Heart right ventricle (tissue), 16 donors: Measurements from ENCODE around the gene OPA1. TPM values are rescaled to one million over a fixed set of nuclear protein-coding genes. Genes with fewer than 3 reads are reported as not detected.

Experiments used
- ATAC-seq, 8 donors: fragments of 200-7000 bp; cut with Tn5 transposase; one replicate each; pipeline ENCODE4 v1.9.1; 2020; ENCODE audit warnings: mild to moderate bottlenecking in 8 of 8, moderate library complexity in 8 of 8, moderate number of reproducible peaks in 1 of 8
- DNase-seq, 2 donors: peaks; one replicate each; pipeline ENCODE4 v3.0.0-alpha.2; 2020
- H3K27ac ChIP-seq, 10 donors: fragments of 200-600 bp; sonication (generic) in 2 of 10; one replicate each; pipeline versions ENCODE4 v1.5.0 to v1.8.0; 2020 to 2022; ENCODE audit warnings: mild to moderate bottlenecking in 3 of 10
- H3K27me3 ChIP-seq, 7 donors: fragments of 200-600 bp; one replicate each; pipeline ENCODE4 v1.8.0; 2021 to 2022; ENCODE audit warnings: mild to moderate bottlenecking in 2 of 7
- H3K36me3 ChIP-seq, 9 donors: fragments of 200-600 bp; sonication (generic) in 1 of 9; one replicate each; pipeline versions ENCODE4 v1.5.0 to v1.8.0; 2020 to 2022; ENCODE audit warnings: mild to moderate bottlenecking in 2 of 9
- H3K4me1 ChIP-seq, 9 donors: fragments of 200-600 bp; sonication (generic) in 1 of 9; one replicate each; pipeline versions ENCODE4 v1.5.0 to v1.8.0; 2020 to 2022; ENCODE audit warnings: mild to moderate bottlenecking in 4 of 9
- H3K4me3 ChIP-seq, 10 donors: fragments of 200-600 bp; sonication (generic) in 2 of 10; one replicate each; pipeline versions ENCODE4 v1.5.0 to v1.8.0; 2020 to 2022; ENCODE audit warnings: mild to moderate bottlenecking in 7 of 10, moderate library complexity in 2 of 10
- H3K9me3 ChIP-seq, 11 donors: fragments of 200-600 bp in 10 of 11; sonication (generic) in 2 of 11; one replicate each; pipeline versions ENCODE4 v1.5.0 to v1.8.0; 2013 to 2022; ENCODE audit warnings: mild to moderate bottlenecking in 2 of 11, control low read depth in 1 of 11, moderate library complexity in 1 of 11
- CTCF ChIP-seq, 9 donors: fragments of 200-600 bp; sonication (generic) in 2 of 9; IDR thresholded peaks; one replicate each; pipeline versions ENCODE4 v1.5.0 to v1.8.0; 2021 to 2022; ENCODE audit warnings: antibody characterized with exemption in 9 of 9, mild to moderate bottlenecking in 5 of 9, moderate library complexity in 1 of 9
- WGBS, 2 donors: extraction: QIAGEN DNeasy Blood & Tissue Kit; methylation state at CpG; one replicate each; pipeline ENCODE4 v1.1.7; 2013; ENCODE audit warnings: inconsistent platforms in 1 of 2; 5-methylcytosine and 5-hydroxymethylcytosine counted together
- intact Hi-C, 10 donors: fragments of 100-400 bp; cut with DNase I; formaldehyde crosslinking; loops; one replicate each; pipeline versions ENCODE4 v1.11.1 to v1.14.2; 2022
- polyA plus RNA-seq, 2 donors: library from polyadenylated mRNA; stranded (reverse); fragments of 200-250 nt; gene quantifications; one replicate each; pipeline ENCODE4 v1.2.3, GENCODE V29; 2013
- total RNA-seq, 10 donors: library from RNA; stranded (reverse); fragmentation: NEBNext Ultra II Directional in 3 of 10; extraction: Animal tissue kit (Norgen Biotek cat#: 25700) in 3 of 10; gene quantifications; one replicate each; pipeline versions ENCODE4 v1.2.1 to v1.2.4, GENCODE V29; 2021 to 2023
- donor health status: Arrhythmogenic right ventricular cardiomyopathy.
- donor health status: ischemic (EF 13 %, LVEDD 7.1; RV severe dilation, severe dysfunction).
- donor health status: healthy with polysubstance abuse.
- donor health status: DM: no; HTN: yes; CAD: no.
- donor health status: DM: no; HTN: no; CAD: no.
- donor health status: ischemic (EF 25% LVEDD 6.9; RV normal size, moderate dysfunction).
- donor health status: ischemic (EF 25% LVEDD 5.7; RV mildly dilated, moderate dysfunction).
- donor health status: healthy.
- donor health status: DM: yes; HTN: yes; CAD: no.
- donor health status: Ischemic cardiomyopathy.
- donor health status: ischemic (EF 35%, LVEDD 5.7; RV mildly dilated, moderate dysfunction).
- donor health status: nonischemic (EF 11% LVEDD 7.7; RV severe dilation, severe dysfunction).
- donor health status: DM: yes; HTN: yes; CAD: no.
- donor health status: PGD.
- donor health status: ischemic (EF 29% LVEDD 5.4; RV normal size, mild dysfunction).
- donor health status: nonischemic (EF 23%, LVEDD 6.1; RV moderate dilation, normal function).

Gene OPA1
- total and polyA plus RNA-seq, 12 donors: 19.2 to 197 (median 124) TPM

- Histone ChIP-seq H3K4me1 (no peaks in the 10 kb centered on the region), H3K36me3 (peaks cover 0 to 79% (median 10%) of the 10 kb centered on the region in 9 donors), H3K4me3 (no peak overlapping the region), H3K27me3 (no peaks in the 10 kb centered on the region), H3K9me3 (no peaks in the 10 kb centered on the region), H3K27ac (no peak overlapping the region)
- TF ChIP-seq CTCF (IDR thresholded peaks at IDR 0.05): no peak
- intact Hi-C loops: no loop called here
- WGBS, 2 donors: 96% methylated on average over 9 of the region's 9 CpGs
- ATAC-seq (no peak), DNase-seq (no peak)
Observed at GRCh38 chr3:193674714-193675113, 81.7 kb downstream of the OPA1 start.

GRCh38 chr3:193677734-193678133, 84.7 kb downstream of the OPA1 start:
- peaks cover 0 to 4% (median 0%) of the 10 kb centered on the region in 9 donors for H3K4me1 ChIP-seq
- no peak for DNase-seq
- no peak for ATAC-seq
- no peaks in the 10 kb centered on the region for H3K9me3 ChIP-seq
- 96 to 98% methylated on average over 5 of the region's 5 CpGs for whole genome bisulfite sequencing, 2 donors
- no peak overlapping the region for H3K27ac ChIP-seq
- H3K4me3 ChIP-seq: no peak overlapping the region
- no peaks in the 10 kb centered on the region for H3K27me3 ChIP-seq
- TF ChIP-seq CTCF (IDR thresholded peaks at IDR 0.05): no peak
- H3K36me3 ChIP-seq: peaks cover 0 to 67% (median 0%) of the 10 kb centered on the region in 9 donors
- intact Hi-C loops: no loop called here

GRCh38 chr3:193680220-193680619, 87.2 kb downstream of the OPA1 start:
- no peak for ATAC-seq
- no peaks in the 10 kb centered on the region for H3K9me3 ChIP-seq
- no peaks in the 10 kb centered on the region for H3K27me3 ChIP-seq
- no peak for DNase-seq
- intact Hi-C loops: no loop called here
- TF ChIP-seq CTCF (IDR thresholded peaks at IDR 0.05): no peak
- WGBS, 2 donors: 75 to 85% methylated on average over 2 of the region's 2 CpGs
- H3K4me3 ChIP-seq: no peak overlapping the region
- peaks cover 0 to 61% (median 4%) of the 10 kb centered on the region in 9 donors for H3K36me3 ChIP-seq
- H3K27ac ChIP-seq: no peak overlapping the region
- H3K4me1 ChIP-seq: peaks cover 0 to 4% (median 0%) of the 10 kb centered on the region in 9 donors

DNA sequence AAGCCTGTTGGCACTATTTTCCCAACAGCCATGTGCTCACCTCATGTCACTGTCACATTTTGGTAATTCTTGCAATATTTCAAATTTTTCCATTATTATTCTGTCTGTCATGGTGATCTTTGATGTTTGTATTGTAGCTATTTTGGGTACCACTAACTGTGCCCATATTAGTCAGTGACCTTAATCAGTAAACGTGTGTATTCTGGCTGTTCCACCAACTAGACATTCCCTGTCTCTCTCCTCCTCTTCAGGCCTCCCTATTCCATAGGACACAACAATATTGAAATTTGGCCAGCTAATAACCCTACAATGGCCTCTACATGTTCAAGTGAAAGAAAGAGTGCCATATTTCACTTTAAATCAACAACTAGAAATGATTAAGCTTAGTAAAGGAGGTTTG, 88.6 kb downstream of the OPA1 start:
- Histone ChIP-seq H3K27ac (no peak overlapping the region), H3K36me3 (peaks cover 0 to 54% (median 4%) of the 10 kb centered on the region in 9 donors), H3K4me1 (peaks cover 0 to 4% (median 0%) of the 10 kb centered on the region in 9 donors), H3K27me3 (no peaks in the 10 kb centered on the region), H3K4me3 (no peak overlapping the region), H3K9me3 (no peaks in the 10 kb centered on the region)
- no peak for TF ChIP-seq CTCF (IDR thresholded peaks at IDR 0.05)
- 29 to 51% methylated on average over 1 of the region's 1 CpG for WGBS, 2 donors
- ATAC-seq (peak in 1 of 8 donors; percentile 61), DNase-seq (no peak)
- intact Hi-C loops: no loop called here
